HG03457 (cell line): Measurements from ENCODE around the gene CLIC1.

ENCODE experiments used
- ATAC-seq: cut with Tn5 transposase; IDR thresholded peaks from one replicate; pipeline ENCODE4 v1.9.1; 2021; ENCODE audit warnings: moderate number of reproducible peaks; ENCODE audit not compliant: unreplicated experiment

Gene CLIC1

GRCh38 chr6:31768363-31769257, 32.3 kb upstream of the CLIC1 start:
- ATAC-seq = no peak

GRCh38 chr6:31767096-31767645, 30.8 kb upstream of the CLIC1 start:
- ATAC-seq = no peak

GRCh38 chr6:31765910-31766794, 29.8 kb upstream of the CLIC1 start:
- ATAC-seq = no peak

GRCh38 chr6:31765559-31765909, 29.2 kb upstream of the CLIC1 start:
- ATAC-seq = no peak

- no peak for ATAC-seq
These were observed 27.9 kb upstream of the CLIC1 start for GRCh38 chr6:31764198-31764597.

- ATAC-seq = no peak
These were observed 27.2 kb upstream of the CLIC1 start for GRCh38 chr6:31763619-31763940.

GRCh38 chr6:31762878-31763618, 26.7 kb upstream of the CLIC1 start:
- ATAC-seq = no peak

- ATAC-seq = no peak
These were observed 26.0 kb upstream of the CLIC1 start, which contains the start of gene SAPCD1 for GRCh38 chr6:31762356-31762755. Gene SAPCD1, plus strand, starts transcription at chr6:31762656. Its CDS starts 399 bp downstream, at chr6:31763055.

GRCh38 chr6:31761343-31761742, 25.0 kb upstream of the CLIC1 start:
- ATAC-seq = no peak

- no peak for ATAC-seq
These were observed 24.5 kb upstream of the CLIC1 start for GRCh38 chr6:31760790-31761189.

GRCh38 chr6:31758281-31758680, 22.0 kb upstream of the CLIC1 start:
- no peak for ATAC-seq

- no peak for ATAC-seq
These were observed 16.5 kb upstream of the CLIC1 start for GRCh38 chr6:31752739-31753319.

GRCh38 chr6:31750411-31751022, 14.2 kb upstream of the CLIC1 start:
- no peak for ATAC-seq

- no peak for ATAC-seq
These were observed 13.1 kb upstream of the CLIC1 start for GRCh38 chr6:31749301-31750036.

GRCh38 chr6:31744422-31744821, 8.1 kb upstream of the CLIC1 start:
- no peak for ATAC-seq

GRCh38 chr6:31742894-31743293, 6.6 kb upstream of the CLIC1 start:
- no peak for ATAC-seq

GRCh38 chr6:31741815-31742214, 5.5 kb upstream of the CLIC1 start:
- no peak for ATAC-seq

GRCh38 chr6:31740397-31741223, 4.3 kb upstream of the CLIC1 start:
- ATAC-seq = no peak
